Mesothelial cell of epicardium (in vitro differentiated cells): ENCODE data around the gene PACS2. TPM values are rescaled to one million over a fixed set of nuclear protein-coding genes. Genes with fewer than 3 reads are reported as not detected.

ENCODE experiments used
- DNase-seq, 2 experiments: peaks; one replicate each; pipeline ENCODE4 v3.0.0; 2021; ENCODE audit warnings: low spot score in 2 of 2; ENCODE audit not compliant: unreplicated experiment in 2 of 2
- H3K27ac Mint-ChIP-seq: 2 replicates; pipeline ENCODE4 v1.8.0; 2021; ENCODE audit warnings: mixed read lengths
- H3K27me3 Mint-ChIP-seq: 2 replicates; pipeline ENCODE4 v1.8.0; 2021; ENCODE audit warnings: low read depth, mixed read lengths
- H3K36me3 Mint-ChIP-seq: 2 replicates; pipeline ENCODE4 v1.8.0; 2021; ENCODE audit warnings: mixed read lengths
- H3K4me1 Mint-ChIP-seq: 2 replicates; pipeline ENCODE4 v1.8.0; 2021; ENCODE audit warnings: mixed read lengths
- H3K4me3 Mint-ChIP-seq: 2 replicates; pipeline ENCODE4 v1.8.0; 2021; ENCODE audit warnings: mild to moderate bottlenecking, moderate library complexity, mixed read lengths
- H3K9me3 Mint-ChIP-seq: 2 replicates; pipeline ENCODE4 v1.8.0; 2021; ENCODE audit warnings: mixed read lengths
- CTCF ChIP-seq: fragments of 200-600 bp; sonication (generic); IDR thresholded peaks from one replicate; pipeline ENCODE4 v1.5.0; 2021; ENCODE audit warnings: antibody characterized with exemption; ENCODE audit not compliant: unreplicated experiment
- total RNA-seq: library from RNA; stranded (reverse); gene quantifications from 3 replicates; pipeline ENCODE4 v1.2.1, GENCODE V29; 2021

PACS2 gene
- total RNA-seq, 1 donor from 2014 or later, result 147 TPM

DNA sequence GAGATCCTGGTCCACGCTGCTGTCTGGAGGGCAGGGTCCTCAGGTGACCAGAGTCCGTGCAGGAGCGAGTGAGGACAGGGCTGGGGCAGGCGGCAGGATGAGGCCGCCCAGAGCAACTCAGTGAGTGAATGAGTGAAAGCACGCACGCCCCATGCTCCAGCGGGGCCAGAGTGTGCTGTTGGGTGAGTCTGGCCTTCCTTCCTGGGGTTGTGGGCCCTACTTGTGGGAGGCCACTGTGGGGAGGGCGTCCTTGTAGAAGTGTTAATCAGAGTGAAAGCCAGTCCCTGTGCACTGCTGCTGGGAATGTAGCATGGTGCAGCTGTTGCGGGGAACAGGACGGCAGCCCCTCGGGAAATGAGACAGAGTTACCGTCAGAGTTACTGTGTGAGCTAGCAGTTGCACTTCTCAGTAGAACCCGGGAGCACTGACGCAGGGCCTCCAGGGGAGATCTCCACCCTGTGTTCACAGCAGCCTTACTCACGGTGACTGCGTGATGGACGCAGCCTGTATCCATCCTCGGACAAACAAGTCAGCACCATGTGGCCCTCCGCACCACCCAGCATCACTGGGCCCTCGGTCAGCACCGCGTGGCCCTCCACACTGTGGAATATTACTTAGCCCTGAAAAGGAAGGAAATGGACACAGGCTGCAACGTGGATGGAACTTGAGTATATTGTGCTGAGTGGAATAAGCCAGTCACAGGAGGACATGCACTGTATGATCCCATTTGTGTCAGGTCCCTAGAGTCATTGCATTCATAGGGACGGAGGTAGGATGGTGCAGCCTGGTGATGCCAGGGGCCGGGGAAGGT is 22.1 kb downstream of the PACS2 start:
- no peak for TF ChIP-seq CTCF
- H3K4me1 Mint-ChIP-seq, result no peaks in the 10 kb centered on the region
- no peaks in the 10 kb centered on the region for H3K9me3 Mint-ChIP-seq
- no peak overlapping the region for H3K4me3 Mint-ChIP-seq
- no peak for DNase-seq
- H3K36me3 Mint-ChIP-seq, result peaks cover 8% of the 10 kb centered on the region
- H3K27me3 Mint-ChIP-seq, result no peaks in the 10 kb centered on the region
- no peak overlapping the region for H3K27ac Mint-ChIP-seq

DNA sequence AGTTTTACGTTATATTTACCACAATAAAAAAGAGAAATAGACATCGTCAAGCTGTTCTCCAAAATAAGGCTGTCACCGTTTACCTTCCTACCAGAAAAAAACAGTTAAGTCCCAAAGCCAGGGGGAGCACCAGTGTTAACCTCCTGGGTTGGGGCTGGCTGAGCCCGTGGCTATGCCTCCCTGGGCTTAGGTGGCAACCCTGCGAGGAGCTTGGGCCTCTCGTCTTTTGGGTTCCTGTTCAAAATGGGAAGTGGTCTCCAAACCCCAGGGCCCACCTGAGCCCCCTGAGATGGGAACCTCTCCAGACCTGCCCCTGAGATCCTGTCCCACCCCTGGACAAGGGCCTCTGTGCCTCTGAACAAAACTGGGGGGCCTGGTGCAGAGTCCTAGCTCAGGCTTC is 22.9 kb downstream of the PACS2 start:
- Mint-ChIP-seq H3K4me1 (no peaks in the 10 kb centered on the region), H3K9me3 (no peaks in the 10 kb centered on the region), H3K36me3 (peaks cover 6% of the 10 kb centered on the region), H3K27ac (no peak overlapping the region), H3K27me3 (no peaks in the 10 kb centered on the region), H3K4me3 (no peak overlapping the region)
- DNase-seq, result no peak
- no peak for TF ChIP-seq CTCF

DNA sequence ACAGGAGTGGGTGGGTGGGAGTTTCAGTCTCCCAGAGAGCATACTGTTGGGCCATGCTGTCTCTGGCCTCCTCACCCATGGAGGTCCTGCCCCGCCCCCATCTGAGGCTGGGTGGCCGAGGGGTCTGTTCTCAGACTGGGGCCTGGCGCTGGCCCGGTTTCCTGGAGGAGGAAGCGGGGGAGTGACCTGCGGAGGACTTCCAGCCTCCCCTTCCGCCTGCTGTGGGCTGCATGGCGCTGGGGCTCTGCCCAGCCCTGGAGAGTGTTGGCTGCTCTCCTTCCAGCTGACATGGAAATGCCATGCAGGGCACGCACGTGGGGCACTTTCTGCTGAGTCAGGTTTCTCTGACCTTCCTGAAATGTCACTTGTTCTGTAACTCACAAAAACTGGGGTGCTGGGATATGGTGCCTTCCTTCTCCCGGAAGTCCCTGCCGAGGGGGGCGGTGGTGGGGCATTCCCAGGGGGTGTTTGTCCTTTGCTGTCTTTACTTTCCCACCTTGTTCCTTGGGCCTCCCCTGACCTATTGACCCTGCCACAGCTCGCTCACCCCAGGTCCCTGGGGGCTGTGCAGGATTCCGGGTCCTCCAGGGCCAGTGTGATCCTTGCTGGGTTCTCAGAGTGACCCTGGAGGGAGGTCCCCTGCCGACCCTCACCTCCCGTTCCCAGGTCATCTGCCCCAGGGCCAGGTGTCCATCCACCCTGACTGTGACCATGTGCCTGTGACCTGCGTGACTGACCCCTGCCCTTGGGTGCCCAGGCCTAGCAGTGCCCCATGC is 23.6 kb downstream of the PACS2 start:
- no peak for DNase-seq
- no peak overlapping the region for H3K4me3 Mint-ChIP-seq
- no peak for TF ChIP-seq CTCF
- H3K36me3 Mint-ChIP-seq, result peaks cover 8% of the 10 kb centered on the region
- no peak overlapping the region for H3K27ac Mint-ChIP-seq
- no peaks in the 10 kb centered on the region for H3K4me1 Mint-ChIP-seq
- no peaks in the 10 kb centered on the region for H3K27me3 Mint-ChIP-seq
- H3K9me3 Mint-ChIP-seq, result peaks cover 3% of the 10 kb centered on the region

- H3K9me3 Mint-ChIP-seq, result peaks cover 16% of the 10 kb centered on the region
- no peaks in the 10 kb centered on the region for H3K4me1 Mint-ChIP-seq
- H3K4me3 Mint-ChIP-seq, result no peak overlapping the region
- peaks cover 17% of the 10 kb centered on the region for H3K36me3 Mint-ChIP-seq
- no peak overlapping the region for H3K27ac Mint-ChIP-seq
- no peak for DNase-seq
- no peak for TF ChIP-seq CTCF
- no peaks in the 10 kb centered on the region for H3K27me3 Mint-ChIP-seq
Measured at GRCh38 chr14:105340821-105341733, 26.5 kb downstream of the PACS2 start.

DNA sequence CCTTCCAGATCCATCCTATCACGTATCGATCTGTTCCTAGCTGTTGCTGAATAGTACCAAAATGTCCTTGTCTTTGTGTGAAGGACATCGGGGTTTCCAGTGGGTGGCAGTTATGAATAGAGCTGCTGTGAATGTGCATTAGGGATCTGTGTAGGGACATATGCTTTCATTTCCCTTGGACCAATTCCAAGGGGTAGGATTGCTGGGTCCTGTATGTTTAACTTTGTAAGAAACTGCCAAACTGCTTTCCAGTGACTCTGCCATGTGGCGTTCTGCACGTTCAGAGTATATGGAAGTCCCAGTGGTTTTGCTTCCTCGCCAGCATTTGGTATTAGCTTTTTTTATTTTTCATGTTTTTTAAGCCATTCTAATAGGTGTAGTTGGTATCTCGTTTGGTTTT is 28.6 kb downstream of the PACS2 start:
- Mint-ChIP-seq H3K4me3 (no peak overlapping the region), H3K4me1 (no peaks in the 10 kb centered on the region), H3K36me3 (peaks cover 12% of the 10 kb centered on the region), H3K9me3 (peaks cover 16% of the 10 kb centered on the region), H3K27me3 (no peaks in the 10 kb centered on the region), H3K27ac (no peak overlapping the region)
- no peak for DNase-seq
- no peak for TF ChIP-seq CTCF
